ENCODE measurements around the gene KCNIP2. TPM values are rescaled to one million over a fixed set of nuclear protein-coding genes. Genes with fewer than 3 reads are reported as not detected.

The KCNIP2 gene
- total RNA-seq, 1 experiment from 2014 or later, result 8.5 TPM

GRCh38 chr10:101818872-101819633, 24.5 kb downstream of the KCNIP2 start:
- peak overlapping the region; percentile 87 for H3K4me2 ChIP-seq (ENCODE audit: low read length)
- peaks cover 26% of the 10 kb centered on the region; the same call in 1 of the 2 replicates for H4K20me1 ChIP-seq (ENCODE audit: insufficient read depth)
- no peaks in the 10 kb centered on the region for H3K27me3 ChIP-seq (ENCODE audit: insufficient read depth, low read length)
- RAD21 ChIA-PET (ENCODE audit: low non-redundant PET in 1 of 2, low total read pairs in 2 of 2, uncharacterized antibody in 2 of 2, unreplicated experiment in 2 of 2), result interaction anchor here (0.9 to 2.0 kb wide), 3 partner anchors 21 to 191 kb away, joined by 3 to 9 read pairs (median 8); partner anchors contain the start of gene NPM3 (in 1 of the 2)
- peak overlapping the region; percentile 81 for H3K27ac ChIP-seq (ENCODE audit: low read depth, low read length)
- TSS peak; percentile 80 for BruUV-seq (replicated peaks)
- ATAC-seq, result peak; percentile 55
- peak overlapping the region; percentile 97 for H3K9ac ChIP-seq (ENCODE audit: low read length)
- H3K9me3 ChIP-seq (ENCODE audit: control insufficient read depth in 1 of 2, insufficient read depth in 1 of 2, low read depth in 1 of 2, low read length in 2 of 2), result no peaks in the 10 kb centered on the region
- peak overlapping the region; percentile 3 for H2AFZ ChIP-seq (ENCODE audit: low read depth, low read length, poor library complexity, severe bottlenecking)
- POLR2A ChIA-PET, result interaction anchor here (0.7 to 1.9 kb wide), 10 partner anchors 8 to 191 kb away, joined by 3 to 10 read pairs (median 5); partner anchors contain the start of gene NPM3
- H3K79me2 ChIP-seq (ENCODE audit: insufficient read depth, low read length), result peaks cover 57% of the 10 kb centered on the region
- no peaks in the 10 kb centered on the region; a peak in 1 of 4 replicates for H3K36me3 ChIP-seq (ENCODE audit: control insufficient read depth in 1 of 2, insufficient read depth in 2 of 2, low read length in 2 of 2)
- H3K4me3 ChIP-seq (replicated peaks in 1 of 2; ENCODE audit: low read depth in 1 of 2, low read length in 2 of 2), result peak overlapping the region; percentile 87 to 96
- peaks cover 18 to 31% of the 10 kb centered on the region in 2 experiments for H3K4me1 ChIP-seq (ENCODE audit: control insufficient read depth in 1 of 2, insufficient read depth in 2 of 2, low read length in 2 of 2)
- H3K9me2 ChIP-seq (ENCODE audit: insufficient read depth), result no peaks in the 10 kb centered on the region
- intact Hi-C loops (cut with micrococcal nuclease), result loop anchor here (5.0 kb wide), 1 partner anchor 37 kb away; the partner anchor contains the start of gene NPM3
- DNase-seq (ENCODE audit: low read depth, low spot score), result no peak
- CTCF ChIA-PET, result interaction anchor here (0.7 to 2.0 kb wide), 11 partner anchors 8 to 605 kb away, joined by 3 to 19 read pairs (median 5); partner anchors contain the start of gene NPM3
- TF ChIP-seq ZNF274 (IDR thresholded peaks at IDR 0.05; ENCODE audit: low read depth, low read length), result no peak
- TF ChIP-seq ATF3 (IDR thresholded peaks at IDR 0.05), result no peak
- TF ChIP-seq EZH2 (IDR thresholded peaks at IDR 0.05), result no peak
- TF ChIP-seq SIN3A (IDR thresholded peaks at IDR 0.05; ENCODE audit: low read depth), result no peak
- TF ChIP-seq FOSL1 (IDR thresholded peaks at IDR 0.05; ENCODE audit: low read depth), result no peak
- TF ChIP-seq SRF (IDR thresholded peaks at IDR 0.05; ENCODE audit: low read depth), result no peak
- no peak for TF ChIP-seq YY1 (IDR thresholded peaks at IDR 0.05; ENCODE audit: extremely low read depth, insufficient replicate concordance, low read depth, low read length)
- no peak for TF ChIP-seq ELF1 (IDR thresholded peaks at IDR 0.05; ENCODE audit: borderline replicate concordance, low read depth)
- TF ChIP-seq TCF7L2 (IDR thresholded peaks at IDR 0.05; ENCODE audit: borderline replicate concordance, extremely low read depth, insufficient read depth, insufficient read length), result no peak
- TF ChIP-seq RAD21 (IDR thresholded peaks at IDR 0.05; ENCODE audit: low read depth), result no peak
- TF ChIP-seq EGR1 (IDR thresholded peaks at IDR 0.05; ENCODE audit: low read depth), result no peak
- TF ChIP-seq CTCF (IDR thresholded peaks at IDR 0.05 in 2 of 3, conservative IDR thresholded peaks at IDR 0.05 in 1 of 3; ENCODE audit: borderline replicate concordance in 1 of 3, insufficient read depth in 1 of 3, low read depth in 2 of 3, low read length in 2 of 3), result no peak
- TF ChIP-seq POLR2AphosphoS5 (IDR thresholded peaks at IDR 0.05; ENCODE audit: low read depth, low read length), result no peak
- TF ChIP-seq JUND (IDR thresholded peaks at IDR 0.05), result no peak
- no peak for TF ChIP-seq REST (IDR thresholded peaks at IDR 0.05; ENCODE audit: low read depth)
- TF ChIP-seq ZBTB33 (IDR thresholded peaks at IDR 0.05; ENCODE audit: extremely low read depth, insufficient replicate concordance, low read length), result no peak
- no peak for TF ChIP-seq POLR2A (IDR thresholded peaks at IDR 0.05; ENCODE audit: borderline replicate concordance, extremely low read depth, insufficient read depth, insufficient read length)
- no peak for TF ChIP-seq ZFX (IDR thresholded peaks at IDR 0.05)
- TF ChIP-seq CBX3 (IDR thresholded peaks at IDR 0.05; ENCODE audit: low read depth), result no peak

All from HCT116 (cell line).